ENCODE results near the gene PROK1.
"Not testable (repeated sequence)": the region's sequence is repeated elsewhere in the genome, so short reads cannot be mapped to it uniquely, and the experiment has no call there.

PROK1 gene

GRCh38 chr1:110433803-110434202 lies 17.1 kb upstream of the PROK1 start:
- no peak for DNase-seq (ENCODE audit: low read depth)

DNA sequence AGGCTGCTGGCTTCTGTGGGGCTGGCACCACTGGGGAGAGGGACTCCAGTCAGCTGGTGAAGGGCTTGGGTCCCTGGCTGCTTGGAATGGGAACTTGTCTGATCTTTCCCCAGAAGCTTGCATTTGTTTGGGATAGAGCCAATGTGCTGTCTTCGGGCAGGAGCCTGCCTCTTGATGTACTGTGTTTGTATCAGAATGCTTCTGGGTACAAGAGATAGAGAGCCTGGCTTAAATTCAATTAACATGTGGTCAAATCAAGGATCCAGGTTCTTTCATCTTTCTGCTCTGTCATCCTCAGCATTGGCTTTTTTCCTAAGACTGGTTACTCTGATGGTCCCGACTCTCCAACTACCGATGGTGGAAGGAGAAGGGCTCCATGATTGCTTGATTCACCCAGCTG lies 16.0 kb upstream of the PROK1 start:
- no peak for DNase-seq (ENCODE audit: low read depth)

GRCh38 chr1:110436635-110437034 lies 14.3 kb upstream of the PROK1 start:
- no peak for DNase-seq (ENCODE audit: low read depth)

GRCh38 chr1:110437645-110438299 lies 13.2 kb upstream of the PROK1 start:
- DNase-seq (ENCODE audit: low read depth), result not testable (repeated sequence)

GRCh38 chr1:110438893-110439292 lies 12.1 kb upstream of the PROK1 start:
- DNase-seq (ENCODE audit: low read depth), result no peak

DNA sequence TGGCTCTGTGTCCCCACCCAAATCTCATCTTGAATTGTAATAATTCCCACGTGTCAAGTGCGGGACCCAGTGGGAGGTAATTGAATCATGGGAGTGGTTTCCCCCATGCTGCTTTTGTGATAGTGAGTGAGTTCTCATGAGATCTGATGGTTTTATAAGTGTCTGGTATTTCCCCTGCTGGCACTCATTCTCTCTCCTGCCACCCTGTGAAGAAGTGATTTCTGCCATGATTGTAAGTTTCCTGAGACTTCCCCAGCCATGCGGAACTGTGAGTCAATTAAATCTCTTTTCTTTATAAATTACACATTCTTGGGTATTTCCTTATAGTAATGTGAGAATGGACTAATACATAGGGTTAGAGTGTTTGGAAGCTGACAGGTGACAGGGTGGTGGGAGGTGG lies 11.1 kb upstream of the PROK1 start:
- DNase-seq (ENCODE audit: low read depth), result not testable (repeated sequence)

DNA sequence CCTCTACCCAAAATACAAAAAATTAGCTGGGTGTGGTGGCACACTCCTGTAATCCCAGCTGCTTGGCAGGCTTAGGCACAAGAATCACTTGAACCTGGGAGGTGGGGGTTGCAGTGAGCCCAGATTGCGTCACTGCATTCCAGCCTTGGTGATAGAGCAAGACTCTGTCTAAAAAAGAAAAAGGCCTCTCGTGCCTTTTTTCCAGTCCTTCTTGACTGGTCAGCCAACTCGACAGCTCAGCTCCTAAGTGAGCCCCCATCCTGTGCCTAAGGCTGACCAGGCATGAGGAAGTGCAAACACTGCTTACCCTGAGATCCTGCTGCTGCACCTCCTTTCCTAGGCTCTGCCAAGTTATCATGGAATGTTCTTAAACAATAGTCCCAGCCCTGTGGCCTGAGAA lies 10.1 kb upstream of the PROK1 start:
- DNase-seq (ENCODE audit: low read depth), result no peak

GRCh38 chr1:110441888-110442287 lies 9.1 kb upstream of the PROK1 start:
- DNase-seq (ENCODE audit: low read depth), result no peak

DNA sequence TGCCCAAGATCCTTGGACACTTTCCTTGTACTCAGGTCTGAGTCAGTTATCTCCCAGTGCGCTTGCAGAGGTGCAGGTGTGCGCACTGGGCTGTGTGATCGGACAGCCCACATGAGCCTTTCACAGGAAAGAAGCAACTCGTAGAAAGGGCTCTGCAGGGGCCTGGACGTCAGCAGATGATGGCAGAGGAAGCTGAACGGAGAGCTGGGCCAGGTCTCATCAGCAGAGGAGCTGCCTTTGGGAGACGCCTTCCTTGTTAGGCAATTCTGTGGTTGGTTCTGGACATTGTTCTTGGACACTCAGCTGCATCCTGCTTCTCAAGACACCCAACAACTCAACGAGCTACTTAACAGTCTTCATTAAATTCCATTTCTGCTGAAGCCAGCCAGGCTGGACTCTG lies 7.5 kb upstream of the PROK1 start:
- no peak for DNase-seq (ENCODE audit: low read depth)

DNA sequence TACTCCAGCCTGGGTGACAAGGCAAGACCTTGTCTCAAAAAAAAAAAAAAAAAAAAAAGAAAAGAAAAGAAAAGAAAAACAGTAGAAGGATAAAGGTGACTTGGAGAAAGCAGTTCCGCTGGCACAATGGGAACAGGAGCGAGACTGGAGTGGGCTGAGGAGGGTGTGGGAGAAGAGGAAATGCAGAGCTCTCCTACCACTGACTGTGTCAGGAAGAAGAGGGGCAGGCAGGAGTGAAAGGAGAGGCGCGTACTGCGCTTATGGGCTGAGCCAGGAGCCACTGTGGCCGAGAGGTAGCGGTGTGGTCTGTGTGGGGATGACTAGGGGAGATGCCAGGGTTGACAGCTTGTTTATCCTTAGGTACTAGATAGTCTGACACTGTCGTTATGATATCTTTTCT lies 6.4 kb upstream of the PROK1 start:
- no peak for DNase-seq (ENCODE audit: low read depth)

DNA sequence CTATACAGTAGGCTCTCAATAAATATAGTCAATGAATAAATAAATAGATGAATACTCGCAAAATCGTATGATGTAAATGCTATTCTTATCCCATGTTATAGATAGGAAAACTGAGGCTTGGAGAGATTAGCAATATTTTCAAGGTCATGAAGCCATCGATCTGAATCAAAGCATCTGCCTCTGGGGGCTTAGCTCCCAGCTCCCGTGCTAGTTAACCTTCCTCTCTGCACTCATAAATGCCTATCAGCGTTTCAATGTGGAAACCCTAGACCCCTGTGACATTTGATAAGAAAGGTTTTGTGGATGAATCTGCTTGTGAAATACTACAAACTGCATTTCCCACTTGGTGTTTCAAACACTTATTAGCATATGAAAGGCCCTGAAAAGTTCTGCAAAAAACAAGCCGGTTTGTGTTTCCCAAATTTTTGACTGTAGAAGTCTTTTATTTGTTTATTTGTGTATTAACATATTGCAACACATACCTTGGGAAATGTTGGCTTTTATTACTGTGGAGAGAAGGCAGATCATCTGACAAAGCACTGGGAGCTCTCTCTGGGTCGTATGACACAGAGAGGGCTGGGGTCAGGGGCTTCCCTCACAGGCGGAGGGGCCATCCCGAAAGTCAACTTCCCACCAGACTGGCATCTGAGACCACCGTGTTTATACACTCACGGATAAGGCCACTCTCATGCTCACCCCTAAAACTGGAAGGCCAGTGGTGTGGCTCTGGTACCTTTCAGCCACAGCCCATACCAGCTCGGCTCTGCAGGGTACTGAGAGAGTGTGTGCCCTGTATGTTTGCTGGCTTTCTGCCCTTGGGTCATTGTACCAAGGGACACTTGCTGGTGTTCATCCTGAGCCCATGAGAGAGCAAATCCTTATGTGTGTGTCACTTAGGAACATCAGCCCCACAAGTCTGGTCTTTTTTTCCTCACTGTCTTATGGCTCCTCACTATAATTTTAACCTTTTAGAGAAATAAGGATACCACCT lies 993 bp upstream of the PROK1 start:
- no peak for DNase-seq (ENCODE audit: low read depth)

GRCh38 chr1:110452330-110452729 lies 1.4 kb downstream of the PROK1 start:
- DNase-seq (ENCODE audit: low read depth), result no peak

DNA sequence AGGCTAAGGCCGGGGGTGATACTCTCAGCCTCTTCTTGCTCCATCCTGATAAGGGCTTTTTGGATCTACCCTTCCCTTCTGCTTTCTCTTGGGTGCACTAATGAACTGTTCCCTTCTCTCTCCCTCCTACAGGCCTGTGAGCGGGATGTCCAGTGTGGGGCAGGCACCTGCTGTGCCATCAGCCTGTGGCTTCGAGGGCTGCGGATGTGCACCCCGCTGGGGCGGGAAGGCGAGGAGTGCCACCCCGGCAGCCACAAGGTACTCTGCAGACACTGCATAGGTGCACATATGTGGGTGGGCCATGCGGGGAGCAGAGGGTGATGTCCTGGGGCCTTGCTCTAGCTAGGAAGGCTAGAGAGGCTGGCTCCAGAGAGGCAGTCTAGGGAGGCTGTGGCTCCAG lies 2.9 kb downstream of the PROK1 start:
- no peak for DNase-seq (ENCODE audit: low read depth)

DNA sequence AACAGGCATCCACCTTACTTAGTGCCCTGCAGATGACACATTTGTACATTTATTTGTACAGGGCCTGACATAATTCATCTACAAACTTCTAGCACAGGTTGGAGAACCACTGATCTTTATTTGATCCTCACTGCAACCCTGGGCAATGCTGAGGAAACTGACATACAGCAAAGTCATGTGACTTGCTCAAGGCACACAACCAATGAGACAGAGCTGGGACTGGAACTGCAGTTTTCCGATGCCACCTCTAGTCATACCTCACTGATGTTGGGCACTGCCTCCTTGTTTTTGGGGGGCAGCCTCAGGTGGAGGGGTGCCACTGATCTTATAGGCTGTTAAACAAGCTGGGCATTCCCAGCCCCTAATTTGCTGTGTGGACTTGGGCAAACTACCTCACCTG lies 3.4 kb downstream of the PROK1 start:
- no peak for DNase-seq (ENCODE audit: low read depth)

DNA sequence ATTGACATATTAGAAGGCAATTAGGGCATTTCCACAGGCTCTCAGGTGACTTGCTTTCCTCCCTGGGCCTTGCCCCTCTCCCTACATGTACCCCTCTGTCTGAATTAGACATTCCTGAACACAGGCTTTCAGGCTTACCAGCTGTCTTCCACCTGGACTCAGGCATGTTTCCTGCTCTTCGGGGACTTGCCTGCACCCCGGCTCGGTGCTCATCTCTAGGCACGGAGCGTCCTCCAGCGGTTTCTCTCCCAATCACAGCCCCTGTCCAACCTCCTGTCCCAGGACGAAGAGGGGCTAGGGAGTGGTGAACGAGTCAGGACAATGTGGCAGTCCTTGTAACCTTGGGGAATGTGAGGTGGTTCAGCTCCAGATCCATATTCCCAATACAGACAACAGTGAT lies 4.2 kb downstream of the PROK1 start:
- DNase-seq (ENCODE audit: low read depth), result no peak

GRCh38 chr1:110457206-110457605 lies 6.3 kb downstream of the PROK1 start:
- DNase-seq (ENCODE audit: low read depth), result no peak

GRCh38 chr1:110460253-110461220 lies 9.6 kb downstream of the PROK1 start:
- DNase-seq (ENCODE audit: low read depth), result peak; percentile 70

GRCh38 chr1:110462093-110462492 lies 11.1 kb downstream of the PROK1 start:
- no peak for DNase-seq (ENCODE audit: low read depth)

DNA sequence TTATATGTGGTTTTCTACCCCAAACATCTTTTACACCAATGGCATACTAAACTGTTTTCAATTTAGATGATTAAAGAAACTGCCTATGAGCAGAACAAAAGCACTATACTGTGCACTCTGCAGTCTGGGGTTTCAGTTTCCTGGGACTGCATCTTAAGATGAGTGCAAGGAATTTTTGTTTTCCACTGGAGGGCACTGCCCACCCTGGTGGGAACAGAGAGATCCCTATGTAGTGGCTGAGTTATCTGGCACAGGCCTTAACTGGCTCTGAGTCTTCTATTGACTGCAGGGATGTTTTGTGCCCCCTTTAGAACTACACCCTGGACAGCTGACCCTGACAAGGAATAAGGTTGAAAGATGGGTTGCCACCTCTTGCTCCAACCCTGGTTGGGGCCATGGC lies 12.0 kb downstream of the PROK1 start:
- no peak for DNase-seq (ENCODE audit: low read depth)

GRCh38 chr1:110463725-110464124 lies 12.8 kb downstream of the PROK1 start:
- DNase-seq (ENCODE audit: low read depth), result no peak

DNA sequence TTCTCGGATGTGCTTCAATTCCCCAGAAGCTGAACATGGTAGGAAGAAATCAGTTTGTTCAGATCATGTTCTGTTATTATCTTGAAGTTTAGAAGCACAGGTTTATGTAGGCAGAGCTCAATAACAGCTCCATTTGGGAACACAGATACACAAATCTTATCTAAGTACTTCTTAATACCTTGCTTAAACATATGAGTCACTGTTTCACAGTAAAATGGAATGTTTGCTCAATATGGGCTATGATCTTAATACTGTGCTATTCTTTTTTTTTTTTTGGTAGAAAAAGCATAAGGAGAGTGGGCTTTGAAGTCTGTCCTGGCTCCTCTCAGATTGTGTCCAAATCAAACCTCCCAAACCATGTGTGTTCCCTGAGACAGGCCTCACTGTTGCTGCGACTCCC lies 13.4 kb downstream of the PROK1 start:
- no peak for DNase-seq (ENCODE audit: low read depth)

Measured in stimulated activated CD8-positive, alpha-beta memory T cell treated with anti-CD3 and anti-CD28 coated beads, Interleukin-12 subunit alpha, Interleukin-12 subunit beta, amount 100 ng/mL, for 1 hour (primary cell).